Measurements from ENCODE around the gene C16orf96.

- TF ChIP-seq GATA3 (IDR thresholded peaks at IDR 0.05; ENCODE audit: low read depth, low read length) = no peak
- TF ChIP-seq GATA2 (IDR thresholded peaks at IDR 0.05; ENCODE audit: low read depth, low read length) = no peak
Observed at GRCh38 chr16:4616047-4616811, 60.1 kb downstream of the C16orf96 start.
